H9 (cell line): ENCODE measurements around the gene TADA2B. TPM values are rescaled to one million over a fixed set of nuclear protein-coding genes. Genes with fewer than 3 reads are reported as not detected.

ENCODE experiments used
- DNase-seq: peaks from one replicate; pipeline ENCODE4 v3.0.0-alpha.2; 2017
- H2AFZ ChIP-seq: one replicate; pipeline ENCODE4 v1.6.1; 2013; ENCODE audit warnings: mild to moderate bottlenecking, low read length, control low read depth, moderate library complexity
- H2AK5ac ChIP-seq: 2 replicates; pipeline ENCODE4 v1.6.1; 2013; ENCODE audit warnings: low read length, control low read depth, mixed read lengths; ENCODE audit not compliant: insufficient read length
- H2BK120ac ChIP-seq: one replicate; pipeline ENCODE4 v1.6.1; 2013; ENCODE audit warnings: low read depth, mild to moderate bottlenecking, low read length, control low read depth, inconsistent platforms; ENCODE audit not compliant: poor library complexity, severe bottlenecking
- H2BK12ac ChIP-seq: 2 replicates; pipeline ENCODE4 v1.6.1; 2013; ENCODE audit warnings: low read length, control low read depth, mixed read lengths, low read depth; ENCODE audit not compliant: insufficient read length
- H2BK15ac ChIP-seq: 2 replicates; pipeline ENCODE4 v1.6.1; 2013; ENCODE audit warnings: low read depth, low read length, control low read depth
- H2BK20ac ChIP-seq: one replicate; pipeline ENCODE4 v1.6.1; 2013; ENCODE audit warnings: low read depth, mild to moderate bottlenecking, low read length, control low read depth, inconsistent platforms; ENCODE audit not compliant: poor library complexity, severe bottlenecking
- H2BK5ac ChIP-seq: 2 replicates; pipeline ENCODE4 v1.6.1; 2013; ENCODE audit warnings: low read length, control low read depth, mixed read lengths; ENCODE audit not compliant: insufficient read length
- H3K14ac ChIP-seq: 2 replicates; pipeline ENCODE4 v1.6.1; 2013; ENCODE audit warnings: low read length, control low read depth; ENCODE audit not compliant: insufficient read depth
- H3K18ac ChIP-seq: 2 replicates; pipeline ENCODE4 v1.6.1; 2013; ENCODE audit warnings: low read depth, mild to moderate bottlenecking, mixed read lengths, low read length, control low read depth; ENCODE audit not compliant: insufficient read length
- H3K23ac ChIP-seq: 2 replicates; pipeline ENCODE4 v1.6.1; 2013; ENCODE audit warnings: low read length, control low read depth, mixed read lengths, low read depth; ENCODE audit not compliant: insufficient read length
- H3K23me2 ChIP-seq: 2 replicates; pipeline ENCODE4 v1.6.1; 2013; ENCODE audit warnings: low read depth, mild to moderate bottlenecking, mixed read lengths, low read length, control low read depth; ENCODE audit not compliant: insufficient read length, poor library complexity, severe bottlenecking
- H3K27ac ChIP-seq: 2 replicates; pipeline ENCODE4 v1.5.1; 2013; ENCODE audit warnings: low read length, control low read depth, mixed read lengths, low read depth; ENCODE audit not compliant: insufficient read length
- H3K27me3 ChIP-seq: 2 replicates; pipeline ENCODE4 v1.6.1; 2013; ENCODE audit warnings: low read length, control low read depth, inconsistent platforms; ENCODE audit not compliant: insufficient read depth
- H3K4ac ChIP-seq: 2 replicates; pipeline ENCODE4 v1.6.1; 2013; ENCODE audit warnings: low read depth, mild to moderate bottlenecking, control low read depth, inconsistent platforms, low read length, moderate library complexity
- H3K4me1 ChIP-seq: 2 replicates; pipeline ENCODE4 v1.6.1; 2013; ENCODE audit warnings: low read length, control low read depth, inconsistent platforms; ENCODE audit not compliant: insufficient read depth
- H3K4me2 ChIP-seq: 2 replicates; pipeline ENCODE4 v1.6.1; 2013; ENCODE audit warnings: low read length, control low read depth, mixed read lengths; ENCODE audit not compliant: insufficient read length, insufficient read depth
- H3K56ac ChIP-seq: 2 replicates; pipeline ENCODE4 v1.6.1; 2013; ENCODE audit warnings: low read depth, mild to moderate bottlenecking, mixed read lengths, low read length, control low read depth; ENCODE audit not compliant: insufficient read length
- H3K79me1 ChIP-seq: 2 replicates; pipeline ENCODE4 v1.6.1; 2013; ENCODE audit warnings: low read depth, mild to moderate bottlenecking, moderate library complexity, low read length, control low read depth, inconsistent platforms; ENCODE audit not compliant: insufficient read depth, poor library complexity, severe bottlenecking
- H3K79me2 ChIP-seq: 2 replicates; pipeline ENCODE4 v1.6.1; 2013; ENCODE audit warnings: low read length, control low read depth, inconsistent platforms; ENCODE audit not compliant: insufficient read depth
- H3K9ac ChIP-seq: 2 replicates; pipeline ENCODE4 v1.6.1; 2013; ENCODE audit warnings: low read length, control low read depth, mixed read lengths; ENCODE audit not compliant: insufficient read length; ENCODE audit errors: extremely low read depth
- H3K9me3 ChIP-seq: one replicate; pipeline ENCODE4 v1.6.1; 2013; ENCODE audit warnings: low read depth, low read length, inconsistent platforms; ENCODE audit not compliant: control insufficient read depth
- H3T11ph ChIP-seq: one replicate; pipeline ENCODE4 v1.6.1; 2013; ENCODE audit warnings: mild to moderate bottlenecking, low read length, control low read depth, inconsistent platforms
- H4K20me1 ChIP-seq: one replicate; pipeline ENCODE4 v1.6.1; 2013; ENCODE audit not compliant: control insufficient read depth, insufficient read length, insufficient read depth
- H4K5ac ChIP-seq: 2 replicates; pipeline ENCODE4 v1.6.1; 2013; ENCODE audit warnings: low read depth, mild to moderate bottlenecking, mixed read lengths, low read length, control low read depth; ENCODE audit not compliant: insufficient read length
- H4K8ac ChIP-seq: replicated peaks from 2 replicates; pipeline ENCODE4 v1.6.1; 2013; ENCODE audit warnings: low read length, control low read depth, mixed read lengths, low read depth; ENCODE audit not compliant: insufficient read length
- H4K91ac ChIP-seq: 2 replicates; pipeline ENCODE4 v1.6.1; 2013; ENCODE audit warnings: low read depth, mild to moderate bottlenecking, moderate library complexity, mixed read lengths, low read length, control low read depth; ENCODE audit not compliant: insufficient read length
- H3K27ac Mint-ChIP-seq, 3 experiments: 2 replicates in 2 of 3; 3 replicates in 1 of 3; pipeline ENCODE4 v1.8.0; 2020 to 2021; ENCODE audit warnings: mixed read lengths in 3 of 3, mild to moderate bottlenecking in 1 of 3, moderate library complexity in 1 of 3
- H3K27me3 Mint-ChIP-seq: 2 replicates; pipeline ENCODE4 v1.8.0; 2021; ENCODE audit warnings: low read depth, mild to moderate bottlenecking, moderate library complexity, mixed read lengths
- H3K36me3 Mint-ChIP-seq, 3 experiments: 2 replicates in 2 of 3; 3 replicates in 1 of 3; pipeline ENCODE4 v1.8.0; 2020 to 2021; ENCODE audit warnings: low read depth in 3 of 3, mixed read lengths in 3 of 3; ENCODE audit not compliant: insufficient read depth in 1 of 3
- H3K4me1 Mint-ChIP-seq, 2 experiments: 2 replicates each; pipeline ENCODE4 v1.8.0; 2020; ENCODE audit warnings: mixed read lengths in 2 of 2
- H3K4me3 Mint-ChIP-seq, 2 experiments: 2 replicates in 1 of 2; 3 replicates in 1 of 2; pipeline ENCODE4 v1.8.0; 2020 to 2021; ENCODE audit warnings: mild to moderate bottlenecking in 2 of 2, mixed read lengths in 2 of 2, moderate library complexity in 1 of 2
- H3K9me3 Mint-ChIP-seq, 2 experiments: 2 replicates in 1 of 2; 3 replicates in 1 of 2; pipeline ENCODE4 v1.8.0; 2020; ENCODE audit warnings: mild to moderate bottlenecking in 2 of 2, mixed read lengths in 2 of 2, moderate library complexity in 1 of 2
- CTCF ChIP-seq: fragments of 200-600 bp; sonication (generic); conservative IDR thresholded peaks from 3 replicates; pipeline ENCODE4 v1.8.0; 2021; ENCODE audit warnings: antibody characterized with exemption, mild to moderate bottlenecking
- whole genome bisulfite sequencing: extraction: QIAGEN DNeasy Blood & Tissue Kit; methylation state at CpG from one replicate; pipeline ENCODE4 v1.1.7; 2013; ENCODE audit warnings: missing lambda C conversion rate, low lambda C conversion rate, mixed read lengths; ENCODE audit not compliant: insufficient read length; ENCODE audit errors: extremely low coverage; 5-methylcytosine and 5-hydroxymethylcytosine counted together
- total RNA-seq: library from RNA; stranded (reverse); gene quantifications from 2 replicates; pipeline ENCODE4 v1.2.1, GENCODE V29; 2021

The TADA2B gene
- total RNA-seq, 1 experiment from 2014 or later: 14.0 TPM

- peaks cover 2% of the 10 kb centered on the region in 2 experiments; a peak in 1 of 4 replicates for H3K4me1 Mint-ChIP-seq
- peaks cover 39 to 80% (median 69%) of the 10 kb centered on the region in 3 experiments for H3K36me3 Mint-ChIP-seq
- H3K4me2 ChIP-seq: no peak overlapping the region
- no peak overlapping the region for H3K27ac ChIP-seq
- no peak overlapping the region for H3K18ac ChIP-seq
- H3K4me1 ChIP-seq: no peaks in the 10 kb centered on the region
- H3T11ph ChIP-seq: no peak overlapping the region
- H3K14ac ChIP-seq: no peak overlapping the region
- no peaks in the 10 kb centered on the region for H3K9me3 ChIP-seq
- no peak overlapping the region for H3K23ac ChIP-seq
- H2BK5ac ChIP-seq: no peak overlapping the region
- peak overlapping the region in 1 of 3 experiments; percentile 59; a peak in 1 of 7 replicates for H3K27ac Mint-ChIP-seq
- no peak for TF ChIP-seq CTCF
- no peak for DNase-seq
- no peak overlapping the region for H4K91ac ChIP-seq
- H3K27me3 ChIP-seq: no peaks in the 10 kb centered on the region
- H3K79me2 ChIP-seq: peaks cover 1% of the 10 kb centered on the region; the same call in 1 of the 2 replicates
- no peak overlapping the region for H2BK120ac ChIP-seq
- H3K56ac ChIP-seq: no peak overlapping the region
- WGBS: no CpG with 5 or more reads among the region's 20 CpGs
- H4K20me1 ChIP-seq: no peaks in the 10 kb centered on the region
- H2AFZ ChIP-seq: no peak overlapping the region
- H3K4ac ChIP-seq: no peak overlapping the region
- H2AK5ac ChIP-seq: no peak overlapping the region
- H4K5ac ChIP-seq: no peak overlapping the region
- no peak overlapping the region for H4K8ac ChIP-seq
- no peaks in the 10 kb centered on the region for H3K9me3 Mint-ChIP-seq
- H3K9ac ChIP-seq: no peak overlapping the region
- H2BK12ac ChIP-seq: no peak overlapping the region
- peaks cover 7% of the 10 kb centered on the region for H3K79me1 ChIP-seq
- H3K23me2 ChIP-seq: no peaks in the 10 kb centered on the region
- H2BK15ac ChIP-seq: no peak overlapping the region
- H3K4me3 Mint-ChIP-seq: no peak overlapping the region
- H2BK20ac ChIP-seq: no peak overlapping the region
- no peaks in the 10 kb centered on the region for H3K27me3 Mint-ChIP-seq
Measured at GRCh38 chr4:7060346-7061150, 17.4 kb downstream of the TADA2B start.
